Measurements from ENCODE around the gene MEPCE. TPM values are rescaled to one million over a fixed set of nuclear protein-coding genes. Genes with fewer than 3 reads are reported as not detected.
"Not testable (repeated sequence)": the region's sequence is repeated elsewhere in the genome, so short reads cannot be mapped to it uniquely, and the experiment has no call there.

Gene MEPCE
- total RNA-seq (2022) (41.0 and 43.3 TPM in 2 replicates), Bru-seq, nascent RNA (percentile 83 among the genes with signal in this experiment), BruChase-seq, experiment 1, labeled RNA remaining after a 2-hour chase (percentile 93 among the genes with signal in this experiment), BruChase-seq, experiment 2, labeled RNA remaining after a 6-hour chase (percentile 76 among the genes with signal in this experiment)
- long read RNA-seq, transcript MEPCE-201 (4 exons, 3,030 nt): major isoform, 28 of 40 reads
- long read RNA-seq, partial matches to known transcripts: 5 of 40 reads
- long read RNA-seq, other reads (novel, unspliced or antisense): 7 of 40 reads

GRCh38 chr7:100429637-100430492, at the start of gene MEPCE:
Gene MEPCE (plus strand): TSS chr7:100429831. CDS start chr7:100430019, 188 bp downstream.
- H3K36me3 Mint-ChIP-seq (ENCODE audit: insufficient read depth, unreplicated experiment): peaks cover 61% of the 10 kb centered on the region
- H3K27ac Mint-ChIP-seq (ENCODE audit: unreplicated experiment): peak within 1 kb of the TSS; percentile 99
- peaks cover 4% of the 10 kb centered on the region for H3K27me3 Mint-ChIP-seq (ENCODE audit: insufficient read depth, unreplicated experiment)
- ChIA-PET POLR2A (interaction anchor here (0.6 to 2.3 kb wide), 9 partner anchors 15 to 460 kb away, joined by 3 to 24 read pairs (median 5); partner anchors contain the start of genes AGFG2, FBXO24, LRCH4 and MOSPD3), CTCF (interaction anchor here (1.1 to 1.9 kb wide), 5 partner anchors 21 to 422 kb away, joined by 3 to 7 read pairs (median 6); partner anchors contain the start of genes AP4M1 and SLC12A9)
- peak; percentile 97 to 98 for DNase-seq
- no peak for TF ChIP-seq CTCF (IDR thresholded peaks at IDR 0.05; ENCODE audit: insufficient read depth in 1 of 2, low read depth in 1 of 2, low read length in 1 of 2, severe bottlenecking in 1 of 2, unreplicated experiment in 1 of 2)
- Histone ChIP-seq H3K27me3 (replicated peaks; ENCODE audit: control insufficient read depth, insufficient read depth, low read length) (no peaks in the 10 kb centered on the region), H3K36me3 (ENCODE audit: control insufficient read depth, insufficient read depth, low read length) (no peaks in the 10 kb centered on the region; the same call in 1 of the 2 replicates), H3K4me1 (0 out of 2 replicates have a peak, but pooled peaks cover 10% of the 10 kb centered on the region), H3K4me3 (ENCODE audit: low read depth, low read length) (peak within 1 kb of the TSS; percentile 88), H3K9me3 (no peaks in the 10 kb centered on the region)
- H3K4me1 Mint-ChIP-seq (ENCODE audit: low read depth, unreplicated experiment): peaks cover 18% of the 10 kb centered on the region
- peak within 1 kb of the TSS; percentile 89 for H3K4me3 Mint-ChIP-seq (ENCODE audit: unreplicated experiment)
- BruUV-seq (replicated peaks): TSS peak; percentile 58
- H3K9me3 Mint-ChIP-seq (ENCODE audit: unreplicated experiment): no peaks in the 10 kb centered on the region
- intact Hi-C loops (cut with micrococcal nuclease; ENCODE audit: unreplicated experiment): loop anchor here (2.0 kb wide), 1 partner anchor 109 kb away; the partner anchor contains the start of gene AGFG2

- Mint-ChIP-seq H3K27ac (ENCODE audit: unreplicated experiment) (no peak overlapping the region), H3K4me3 (ENCODE audit: unreplicated experiment) (no peak overlapping the region), H3K4me1 (ENCODE audit: low read depth, unreplicated experiment) (no peaks in the 10 kb centered on the region), H3K36me3 (ENCODE audit: insufficient read depth, unreplicated experiment) (no peaks in the 10 kb centered on the region), H3K9me3 (ENCODE audit: unreplicated experiment) (no peaks in the 10 kb centered on the region), H3K27me3 (ENCODE audit: insufficient read depth, unreplicated experiment) (peaks cover 14% of the 10 kb centered on the region)
- Histone ChIP-seq H3K27me3 (replicated peaks; ENCODE audit: control insufficient read depth, insufficient read depth, low read length) (no peaks in the 10 kb centered on the region), H3K9me3 (no peaks in the 10 kb centered on the region), H3K36me3 (ENCODE audit: control insufficient read depth, insufficient read depth, low read length) (no peaks in the 10 kb centered on the region), H3K4me3 (ENCODE audit: low read depth, low read length) (no peak overlapping the region), H3K4me1 (no peaks in the 10 kb centered on the region)
- no TSS peak for BruUV-seq (replicated peaks)
- TF ChIP-seq CTCF (IDR thresholded peaks at IDR 0.05; ENCODE audit: insufficient read depth in 1 of 2, low read depth in 1 of 2, low read length in 1 of 2, severe bottlenecking in 1 of 2, unreplicated experiment in 1 of 2): no peak
- intact Hi-C loops (cut with micrococcal nuclease; ENCODE audit: unreplicated experiment): no loop called here
- CTCF ChIA-PET: interaction anchor here (2.6 kb wide), 1 partner anchor 27 kb away, joined by 6 read pairs; no protein-coding TSS in a partner anchor
- POLR2A ChIA-PET: no interaction called here
- DNase-seq: no peak
These were observed 49.4 kb upstream of the MEPCE start for GRCh38 chr7:100380196-100380595.

GRCh38 chr7:100381531-100382233, 47.9 kb upstream of the MEPCE start:
- H3K27ac Mint-ChIP-seq (ENCODE audit: unreplicated experiment); H3K27me3 ChIP-seq (replicated peaks; ENCODE audit: control insufficient read depth, insufficient read depth, low read length); BruUV-seq (replicated peaks); H3K9me3 ChIP-seq; intact Hi-C loops (cut with micrococcal nuclease; ENCODE audit: unreplicated experiment); DNase-seq; POLR2A ChIA-PET; H3K4me3 Mint-ChIP-seq (ENCODE audit: unreplicated experiment); H3K36me3 Mint-ChIP-seq (ENCODE audit: insufficient read depth, unreplicated experiment); H3K4me1 Mint-ChIP-seq (ENCODE audit: low read depth, unreplicated experiment); H3K9me3 Mint-ChIP-seq (ENCODE audit: unreplicated experiment); H3K36me3 ChIP-seq (ENCODE audit: control insufficient read depth, insufficient read depth, low read length); H3K4me3 ChIP-seq (ENCODE audit: low read depth, low read length); H3K4me1 ChIP-seq: not testable (repeated sequence)
- CTCF ChIA-PET: interaction anchor here (2.6 kb wide), 1 partner anchor 26 kb away, joined by 6 read pairs; no protein-coding TSS in a partner anchor
- H3K27me3 Mint-ChIP-seq (ENCODE audit: insufficient read depth, unreplicated experiment): peaks cover 14% of the 10 kb centered on the region

- H3K9me3 ChIP-seq; DNase-seq; intact Hi-C loops (cut with micrococcal nuclease; ENCODE audit: unreplicated experiment); H3K4me3 Mint-ChIP-seq (ENCODE audit: unreplicated experiment); BruUV-seq (replicated peaks); H3K4me1 Mint-ChIP-seq (ENCODE audit: low read depth, unreplicated experiment); H3K4me3 ChIP-seq (ENCODE audit: low read depth, low read length); POLR2A ChIA-PET; H3K36me3 ChIP-seq (ENCODE audit: control insufficient read depth, insufficient read depth, low read length); H3K36me3 Mint-ChIP-seq (ENCODE audit: insufficient read depth, unreplicated experiment); H3K27ac Mint-ChIP-seq (ENCODE audit: unreplicated experiment); H3K27me3 ChIP-seq (replicated peaks; ENCODE audit: control insufficient read depth, insufficient read depth, low read length); H3K4me1 ChIP-seq; H3K9me3 Mint-ChIP-seq (ENCODE audit: unreplicated experiment): not testable (repeated sequence)
- H3K27me3 Mint-ChIP-seq (ENCODE audit: insufficient read depth, unreplicated experiment): peaks cover 14% of the 10 kb centered on the region
- CTCF ChIA-PET: interaction anchor here (0.7 to 2.6 kb wide), 2 partner anchors 25 to 135 kb away, joined by 5 to 6 read pairs; no protein-coding TSS in a partner anchor
These were observed 47.3 kb upstream of the MEPCE start for GRCh38 chr7:100382234-100382853.

All from Caco-2 (cell line).